Fibroblast of gingiva (primary cell): ENCODE data around the gene VAMP4.

ENCODE experiments used
- DNase-seq: peaks from one replicate; pipeline ENCODE4 v3.0.0-alpha.2; 2011; ENCODE audit warnings: low read depth

Gene VAMP4

GRCh38 chr1:171652234-171652822 is 89.5 kb downstream of the VAMP4 start, which contains the start of gene MYOC:
Gene MYOC, minus strand, starts transcription at chr1:171652688. Its CDS starts 77 bp downstream, at chr1:171652611.
- DNase-seq, result no peak
